Progenitor cell of endocrine pancreas (in vitro differentiated cells): Measurements from ENCODE around the gene SUGP2. TPM values are rescaled to one million over a fixed set of nuclear protein-coding genes. Genes with fewer than 3 reads are reported as not detected.
"Not testable (repeated sequence)": the region's sequence is repeated elsewhere in the genome, so short reads cannot be mapped to it uniquely, and the experiment has no call there.

Source experiments
- DNase-seq: peaks from one replicate; pipeline ENCODE4 v3.0.0; 2021; ENCODE audit warnings: low spot score; ENCODE audit not compliant: unreplicated experiment
- H3K27ac Mint-ChIP-seq: 2 replicates; pipeline ENCODE4 v1.8.0; 2021; ENCODE audit warnings: mild to moderate bottlenecking, moderate library complexity, mixed read lengths
- H3K27me3 Mint-ChIP-seq: 2 replicates; pipeline ENCODE4 v1.8.0; 2021; ENCODE audit warnings: mixed read lengths
- H3K36me3 Mint-ChIP-seq: 2 replicates; pipeline ENCODE4 v1.8.0; 2022; ENCODE audit warnings: mixed read lengths; ENCODE audit not compliant: insufficient read depth
- H3K4me1 Mint-ChIP-seq: 2 replicates; pipeline ENCODE4 v1.8.0; 2021; ENCODE audit warnings: low read depth, mixed read lengths
- H3K4me3 Mint-ChIP-seq: 2 replicates; pipeline ENCODE4 v1.8.0; 2021; ENCODE audit warnings: low read depth, mild to moderate bottlenecking, moderate library complexity, mixed read lengths
- H3K9me3 Mint-ChIP-seq: 2 replicates; pipeline ENCODE4 v1.8.0; 2021; ENCODE audit warnings: low read depth, mixed read lengths
- total RNA-seq: library from RNA; stranded (reverse); gene quantifications from 2 replicates; pipeline ENCODE4 v1.2.1, GENCODE V29; 2021
- TF ChIP-seq, protein P1 (sequence below): fragments of 200-600 bp; sonication (generic); IDR thresholded peaks from one replicate; pipeline ENCODE4 v1.5.0; 2021; ENCODE audit warnings: antibody characterized with exemption, mild to moderate bottlenecking; ENCODE audit not compliant: unreplicated experiment

Gene SUGP2
- total RNA-seq, 1 donor from 2014 or later = 153 TPM

- Mint-ChIP-seq H3K4me1 (no peaks in the 10 kb centered on the region), H3K27me3 (no peaks in the 10 kb centered on the region), H3K36me3 (no peaks in the 10 kb centered on the region), H3K27ac (no peak overlapping the region), H3K9me3 (peaks cover 4% of the 10 kb centered on the region), H3K4me3 (no peak overlapping the region)
- no peak for DNase-seq
- TF ChIP-seq, protein P1, sequence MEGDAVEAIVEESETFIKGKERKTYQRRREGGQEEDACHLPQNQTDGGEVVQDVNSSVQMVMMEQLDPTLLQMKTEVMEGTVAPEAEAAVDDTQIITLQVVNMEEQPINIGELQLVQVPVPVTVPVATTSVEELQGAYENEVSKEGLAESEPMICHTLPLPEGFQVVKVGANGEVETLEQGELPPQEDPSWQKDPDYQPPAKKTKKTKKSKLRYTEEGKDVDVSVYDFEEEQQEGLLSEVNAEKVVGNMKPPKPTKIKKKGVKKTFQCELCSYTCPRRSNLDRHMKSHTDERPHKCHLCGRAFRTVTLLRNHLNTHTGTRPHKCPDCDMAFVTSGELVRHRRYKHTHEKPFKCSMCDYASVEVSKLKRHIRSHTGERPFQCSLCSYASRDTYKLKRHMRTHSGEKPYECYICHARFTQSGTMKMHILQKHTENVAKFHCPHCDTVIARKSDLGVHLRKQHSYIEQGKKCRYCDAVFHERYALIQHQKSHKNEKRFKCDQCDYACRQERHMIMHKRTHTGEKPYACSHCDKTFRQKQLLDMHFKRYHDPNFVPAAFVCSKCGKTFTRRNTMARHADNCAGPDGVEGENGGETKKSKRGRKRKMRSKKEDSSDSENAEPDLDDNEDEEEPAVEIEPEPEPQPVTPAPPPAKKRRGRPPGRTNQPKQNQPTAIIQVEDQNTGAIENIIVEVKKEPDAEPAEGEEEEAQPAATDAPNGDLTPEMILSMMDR = no peak
These were observed 78.3 kb downstream of the SUGP2 start for GRCh38 chr19:18955042-18955441.

GRCh38 chr19:18954094-18954493 lies 79.2 kb downstream of the SUGP2 start:
- H3K4me1 Mint-ChIP-seq = no peaks in the 10 kb centered on the region
- H3K4me3 Mint-ChIP-seq = no peak overlapping the region
- H3K27ac Mint-ChIP-seq = no peak overlapping the region
- no peaks in the 10 kb centered on the region for H3K27me3 Mint-ChIP-seq
- H3K36me3 Mint-ChIP-seq = no peaks in the 10 kb centered on the region
- TF ChIP-seq, protein P1 = no peak
- DNase-seq = no peak
- H3K9me3 Mint-ChIP-seq = peaks cover 4% of the 10 kb centered on the region

- not testable (repeated sequence) for H3K4me1 Mint-ChIP-seq, H3K9me3 Mint-ChIP-seq, H3K4me3 Mint-ChIP-seq
These were observed 80.8 kb downstream of the SUGP2 start for GRCh38 chr19:18952364-18953003.

GRCh38 chr19:18951721-18952281 lies 81.5 kb downstream of the SUGP2 start:
- Mint-ChIP-seq H3K36me3 (no peaks in the 10 kb centered on the region), H3K4me3 (no peak overlapping the region), H3K4me1 (no peaks in the 10 kb centered on the region), H3K9me3 (peaks cover 4% of the 10 kb centered on the region), H3K27ac (peak overlapping the region; percentile 29), H3K27me3 (no peaks in the 10 kb centered on the region)
- TF ChIP-seq, protein P1 = no peak
- no peak for DNase-seq

More at GRCh38 chr19:18952364-18953003, 80.8 kb downstream of the SUGP2 start:
- H3K36me3 Mint-ChIP-seq, H3K27ac Mint-ChIP-seq, H3K27me3 Mint-ChIP-seq, DNase-seq: not testable (repeated sequence)

DNA sequence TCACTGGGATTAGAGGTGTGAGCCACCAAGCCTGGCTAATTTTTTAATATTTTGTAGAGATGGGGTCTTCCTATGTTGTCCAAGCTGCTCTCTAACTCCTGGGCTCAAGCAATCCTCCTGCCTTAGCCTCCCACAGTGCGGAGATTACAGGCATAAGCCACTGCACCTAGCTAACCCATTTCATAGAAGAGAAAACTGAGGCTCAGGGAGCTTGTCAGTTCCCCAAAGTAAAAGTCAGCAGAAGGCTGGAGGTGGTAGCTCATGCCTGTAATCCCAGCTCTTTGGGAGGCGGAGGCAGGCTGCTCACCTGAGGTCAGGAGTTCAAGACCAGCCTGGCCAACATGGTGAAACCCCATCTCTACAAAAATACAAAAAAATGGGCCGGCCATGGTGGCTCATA lies 83.5 kb downstream of the SUGP2 start:
- peaks cover 1% of the 10 kb centered on the region for H3K9me3 Mint-ChIP-seq
- no peak overlapping the region for H3K4me3 Mint-ChIP-seq
- no peak overlapping the region for H3K27ac Mint-ChIP-seq
- TF ChIP-seq, protein P1 = no peak
- no peaks in the 10 kb centered on the region for H3K27me3 Mint-ChIP-seq
- peaks cover 3% of the 10 kb centered on the region for H3K36me3 Mint-ChIP-seq
- DNase-seq = no peak
- H3K4me1 Mint-ChIP-seq = no peaks in the 10 kb centered on the region

DNA sequence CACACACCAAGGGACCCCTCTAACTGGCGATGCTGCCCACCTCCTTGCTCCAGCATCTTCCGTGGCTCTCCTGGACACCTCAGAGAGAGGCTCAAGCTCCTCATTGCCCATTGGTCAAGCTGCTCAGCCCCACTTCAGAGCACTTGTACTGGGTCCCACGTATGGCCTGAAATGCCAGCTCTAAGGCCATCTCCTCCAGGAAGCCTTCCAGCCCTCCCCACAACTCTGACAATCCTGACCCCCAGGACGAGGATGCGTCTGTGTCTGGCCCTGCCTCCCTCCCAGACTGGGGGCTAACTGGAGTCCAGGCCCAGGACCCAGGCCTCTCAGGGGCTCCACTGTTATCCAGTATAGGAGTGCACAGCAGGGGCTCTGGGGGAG lies 84.4 kb downstream of the SUGP2 start:
- TF ChIP-seq, protein P1 = no peak
- Mint-ChIP-seq H3K4me1 (no peaks in the 10 kb centered on the region), H3K9me3 (no peaks in the 10 kb centered on the region), H3K27me3 (no peaks in the 10 kb centered on the region), H3K27ac (no peak overlapping the region), H3K36me3 (peaks cover 3% of the 10 kb centered on the region), H3K4me3 (no peak overlapping the region)
- no peak for DNase-seq
